Calu3 (cell line): ENCODE measurements around the gene IVD. TPM values are rescaled to one million over a fixed set of nuclear protein-coding genes. Genes with fewer than 3 reads are reported as not detected.

Source experiments
- BruUV-seq: library from RNA; stranded (reverse); fragments of 400-500 nt; replicated peaks from 2 replicates; lab custom pipeline; 2021; lab: Mats Ljungman, UMichigan
- CTCF ChIA-PET: fragments of 300-600 bp; sonication (Branson Sonifier 250); formaldehyde crosslinking; loops from one replicate; lab custom pipeline; 2022; ENCODE audit warnings: antibody characterized with exemption; lab: Charles Lee
- DNase-seq: peaks from one replicate; pipeline ENCODE4 v3.0.0; 2022
- H3K27ac Mint-ChIP-seq: one replicate; pipeline ENCODE4 v1.8.0; 2022; ENCODE audit warnings: mixed read lengths; ENCODE audit not compliant: unreplicated experiment
- H3K27me3 Mint-ChIP-seq: one replicate; pipeline ENCODE4 v1.8.0; 2022; ENCODE audit warnings: mixed read lengths; ENCODE audit not compliant: unreplicated experiment
- H3K36me3 Mint-ChIP-seq: one replicate; pipeline ENCODE4 v1.8.0; 2022; ENCODE audit warnings: mild to moderate bottlenecking, moderate library complexity, mixed read lengths; ENCODE audit not compliant: insufficient read depth, unreplicated experiment
- H3K4me1 Mint-ChIP-seq: one replicate; pipeline ENCODE4 v1.8.0; 2022; ENCODE audit warnings: mild to moderate bottlenecking, low read depth, mixed read lengths; ENCODE audit not compliant: unreplicated experiment
- H3K4me3 Mint-ChIP-seq: one replicate; pipeline ENCODE4 v1.8.0; 2022; ENCODE audit warnings: mild to moderate bottlenecking, low read depth, moderate library complexity, mixed read lengths; ENCODE audit not compliant: unreplicated experiment
- H3K9me3 Mint-ChIP-seq: one replicate; pipeline ENCODE4 v1.8.0; 2022; ENCODE audit warnings: low read depth, mixed read lengths; ENCODE audit not compliant: unreplicated experiment
- intact Hi-C: fragments of 100-400 bp; cut with micrococcal nuclease; formaldehyde crosslinking; loops from one replicate; pipeline ENCODE4 v1.10.0; 2022; ENCODE audit not compliant: unreplicated experiment
- total RNA-seq: library from RNA; stranded (reverse); gene quantifications from 2 replicates; pipeline ENCODE4 v1.2.3, GENCODE V29; 2022
- TF ChIP-seq, protein P1 (sequence below): fragments of 200-600 bp; IDR thresholded peaks from one replicate; pipeline ENCODE4 v1.8.0; 2022; ENCODE audit warnings: antibody characterized with exemption; ENCODE audit not compliant: unreplicated experiment

IVD gene
- total RNA-seq, 1 experiment from 2014 or later = 46.6 TPM

DNA sequence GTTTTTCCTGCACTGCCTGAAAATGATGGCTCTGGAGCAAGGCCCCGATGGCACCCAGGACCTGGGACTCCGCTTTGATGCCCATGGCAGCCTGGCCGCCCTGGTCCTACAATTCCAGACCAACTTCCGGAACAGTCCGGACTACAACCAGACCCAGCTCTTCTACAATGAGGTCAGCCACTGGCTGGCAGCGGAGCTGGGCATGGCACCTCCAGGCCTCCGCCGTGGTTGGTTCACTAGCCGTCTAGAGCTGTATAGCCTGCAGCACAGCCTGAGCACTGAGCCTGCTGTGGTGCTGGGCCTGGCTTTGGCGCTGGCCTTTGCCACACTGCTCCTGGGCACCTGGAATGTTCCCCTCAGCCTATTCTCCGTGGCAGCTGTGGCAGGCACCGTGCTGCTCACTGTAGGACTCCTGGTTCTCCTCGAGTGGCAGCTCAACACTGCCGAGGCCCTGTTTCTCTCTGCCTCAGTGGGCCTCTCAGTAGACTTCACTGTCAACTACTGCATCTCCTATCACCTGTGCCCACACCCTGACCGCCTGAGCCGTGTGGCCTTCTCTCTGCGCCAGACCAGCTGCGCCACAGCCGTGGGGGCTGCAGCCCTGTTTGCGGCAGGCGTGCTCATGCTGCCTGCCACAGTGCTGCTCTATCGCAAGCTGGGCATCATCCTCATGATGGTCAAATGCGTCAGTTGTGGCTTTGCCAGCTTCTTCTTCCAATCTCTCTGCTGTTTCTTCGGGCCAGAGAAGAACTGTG is 36.7 kb upstream of the IVD start:
- intact Hi-C loops = loop anchor here (1.0 kb wide), 1 partner anchor 52 kb away; no protein-coding TSS in a partner anchor
- peaks cover 5% of the 10 kb centered on the region for H3K36me3 Mint-ChIP-seq
- peaks cover 11% of the 10 kb centered on the region for H3K4me1 Mint-ChIP-seq
- TF ChIP-seq, protein P1, sequence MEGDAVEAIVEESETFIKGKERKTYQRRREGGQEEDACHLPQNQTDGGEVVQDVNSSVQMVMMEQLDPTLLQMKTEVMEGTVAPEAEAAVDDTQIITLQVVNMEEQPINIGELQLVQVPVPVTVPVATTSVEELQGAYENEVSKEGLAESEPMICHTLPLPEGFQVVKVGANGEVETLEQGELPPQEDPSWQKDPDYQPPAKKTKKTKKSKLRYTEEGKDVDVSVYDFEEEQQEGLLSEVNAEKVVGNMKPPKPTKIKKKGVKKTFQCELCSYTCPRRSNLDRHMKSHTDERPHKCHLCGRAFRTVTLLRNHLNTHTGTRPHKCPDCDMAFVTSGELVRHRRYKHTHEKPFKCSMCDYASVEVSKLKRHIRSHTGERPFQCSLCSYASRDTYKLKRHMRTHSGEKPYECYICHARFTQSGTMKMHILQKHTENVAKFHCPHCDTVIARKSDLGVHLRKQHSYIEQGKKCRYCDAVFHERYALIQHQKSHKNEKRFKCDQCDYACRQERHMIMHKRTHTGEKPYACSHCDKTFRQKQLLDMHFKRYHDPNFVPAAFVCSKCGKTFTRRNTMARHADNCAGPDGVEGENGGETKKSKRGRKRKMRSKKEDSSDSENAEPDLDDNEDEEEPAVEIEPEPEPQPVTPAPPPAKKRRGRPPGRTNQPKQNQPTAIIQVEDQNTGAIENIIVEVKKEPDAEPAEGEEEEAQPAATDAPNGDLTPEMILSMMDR = no peak
- no peaks in the 10 kb centered on the region for H3K9me3 Mint-ChIP-seq
- no TSS peak for BruUV-seq
- no peak for DNase-seq
- H3K27me3 Mint-ChIP-seq = no peaks in the 10 kb centered on the region
- H3K27ac Mint-ChIP-seq = no peak overlapping the region
- CTCF ChIA-PET = interaction anchor here (1.4 kb wide), 1 partner anchor 80 kb away, joined by 4 read pairs; no protein-coding TSS in a partner anchor
- H3K4me3 Mint-ChIP-seq = no peak overlapping the region

DNA sequence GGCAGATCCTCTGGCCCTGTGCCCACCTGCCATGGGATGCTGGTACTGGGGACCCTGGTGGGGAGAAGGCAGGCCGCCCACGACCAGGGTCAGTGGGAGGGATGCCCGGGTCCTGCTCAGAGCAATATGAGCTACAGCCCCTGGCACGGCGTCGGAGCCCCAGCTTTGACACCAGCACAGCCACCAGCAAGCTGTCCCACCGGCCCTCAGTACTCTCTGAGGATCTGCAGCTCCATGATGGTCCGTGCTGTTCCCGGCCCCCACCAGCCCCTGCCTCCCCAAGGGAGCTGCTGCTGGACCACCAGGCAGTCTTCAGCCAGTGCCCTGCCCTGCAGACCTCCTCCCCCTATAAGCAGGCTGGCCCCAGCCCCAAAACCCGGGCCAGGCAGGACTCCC is 36.1 kb upstream of the IVD start:
- no peak overlapping the region for H3K27ac Mint-ChIP-seq
- H3K4me3 Mint-ChIP-seq = no peak overlapping the region
- CTCF ChIA-PET = no interaction called here
- no peaks in the 10 kb centered on the region for H3K9me3 Mint-ChIP-seq
- peaks cover 11% of the 10 kb centered on the region for H3K4me1 Mint-ChIP-seq
- TF ChIP-seq, protein P1 = no peak
- peaks cover 5% of the 10 kb centered on the region for H3K36me3 Mint-ChIP-seq
- no peaks in the 10 kb centered on the region for H3K27me3 Mint-ChIP-seq
- no peak for DNase-seq
- intact Hi-C loops = no loop called here
- BruUV-seq = no TSS peak

DNA sequence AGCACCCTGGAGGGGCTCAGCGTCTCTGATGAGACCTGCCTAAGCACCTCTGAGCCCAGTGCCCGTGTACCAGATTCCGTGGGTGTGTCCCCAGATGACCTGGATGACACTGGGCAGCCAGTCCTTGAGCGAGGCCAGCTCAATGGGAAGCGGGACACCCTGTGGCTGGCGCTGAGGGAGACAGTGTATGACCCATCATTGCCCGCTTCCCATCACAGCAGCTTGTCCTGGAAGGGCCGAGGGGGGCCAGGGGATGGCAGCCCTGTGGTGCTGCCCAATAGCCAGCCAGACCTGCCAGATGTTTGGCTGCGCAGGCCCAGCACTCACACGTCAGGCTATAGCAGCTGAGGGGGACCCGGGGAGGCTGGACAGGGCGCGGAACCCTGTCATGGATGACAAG is 35.6 kb upstream of the IVD start:
- no peaks in the 10 kb centered on the region for H3K9me3 Mint-ChIP-seq
- H3K27me3 Mint-ChIP-seq = no peaks in the 10 kb centered on the region
- TF ChIP-seq, protein P1 = no peak
- intact Hi-C loops = no loop called here
- no TSS peak for BruUV-seq
- H3K4me3 Mint-ChIP-seq = no peak overlapping the region
- peaks cover 5% of the 10 kb centered on the region for H3K36me3 Mint-ChIP-seq
- H3K27ac Mint-ChIP-seq = no peak overlapping the region
- no peak for DNase-seq
- CTCF ChIA-PET = no interaction called here
- peaks cover 11% of the 10 kb centered on the region for H3K4me1 Mint-ChIP-seq

DNA sequence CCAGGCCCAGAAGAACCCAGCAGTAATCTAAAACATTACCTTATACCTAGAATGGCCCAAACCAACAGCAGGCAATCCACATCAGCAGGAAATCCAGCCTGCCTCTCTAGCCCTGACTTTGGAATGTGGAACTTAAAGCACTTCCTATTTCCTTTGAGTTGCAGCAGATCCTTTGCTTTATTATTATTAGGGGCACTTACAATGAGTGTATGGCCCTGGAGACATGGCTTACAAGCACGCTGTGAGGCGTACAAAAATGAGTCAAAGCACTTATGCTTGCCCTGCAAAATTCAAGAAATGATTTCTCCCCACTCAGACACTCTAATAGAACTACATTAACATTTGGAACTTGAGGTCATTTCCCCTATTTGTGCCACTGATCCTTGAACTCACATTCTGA is 32.6 kb upstream of the IVD start:
- no peaks in the 10 kb centered on the region for H3K27me3 Mint-ChIP-seq
- CTCF ChIA-PET = no interaction called here
- DNase-seq = no peak
- no peak overlapping the region for H3K27ac Mint-ChIP-seq
- H3K4me3 Mint-ChIP-seq = no peak overlapping the region
- TF ChIP-seq, protein P1 = no peak
- intact Hi-C loops = no loop called here
- no TSS peak for BruUV-seq
- H3K9me3 Mint-ChIP-seq = no peaks in the 10 kb centered on the region
- H3K4me1 Mint-ChIP-seq = peaks cover under 1% of the 10 kb centered on the region
- no peaks in the 10 kb centered on the region for H3K36me3 Mint-ChIP-seq
